ENCODE results near the gene CAPZB.

- TF ChIP-seq CTCF (IDR thresholded peaks at IDR 0.05 in 8 of 11, conservative IDR thresholded peaks at IDR 0.05 in 3 of 11): no peak
- TF ChIP-seq POLR2AphosphoS5 (IDR thresholded peaks at IDR 0.05): no peak
- TF ChIP-seq POLR2A (IDR thresholded peaks at IDR 0.05): no peak
These were observed 40.9 kb downstream of the CAPZB start for GRCh38 chr1:19444296-19445021.

Data from spleen (tissue), 7 donors.